AG09319 (cell line): ENCODE data around the gene DCDC2B.

ENCODE experiments used
- DNase-seq: peaks from one replicate; pipeline ENCODE4 v3.0.0-alpha.2; 2010; ENCODE audit warnings: low read depth; ENCODE audit errors: extremely low read depth
- CTCF ChIP-seq: IDR thresholded peaks from 2 replicates; pipeline ENCODE4 v1.5.1; 2011; ENCODE audit warnings: low read depth, mild to moderate bottlenecking, inconsistent platforms, low read length, moderate library complexity

DCDC2B gene

GRCh38 chr1:32220746-32221580 is 12.1 kb downstream of the DCDC2B start:
- no peak for TF ChIP-seq CTCF
- no peak for DNase-seq

- DNase-seq = no peak
- TF ChIP-seq CTCF = no peak
These were observed 12.7 kb downstream of the DCDC2B start for GRCh38 chr1:32221581-32221979.

GRCh38 chr1:32221980-32222755 is 13.3 kb downstream of the DCDC2B start, which contains the start of the genes EIF3I and TMEM234:
TSS of gene EIF3I (plus strand) at chr1:32222407. CDS start at chr1:32222442, 35 bp downstream.
TSS of gene TMEM234 (minus strand) at chr1:32222353. CDS start at chr1:32222322, 31 bp downstream.
- DNase-seq = no peak
- TF ChIP-seq CTCF = no peak

GRCh38 chr1:32223683-32224082 is 14.8 kb downstream of the DCDC2B start:
- no peak for TF ChIP-seq CTCF
- no peak for DNase-seq

- no peak for TF ChIP-seq CTCF
- no peak for DNase-seq
These were observed 15.4 kb downstream of the DCDC2B start for GRCh38 chr1:32224285-32224684.

GRCh38 chr1:32228771-32229170 is 19.9 kb downstream of the DCDC2B start:
- DNase-seq = no peak
- TF ChIP-seq CTCF = no peak
